ENCODE measurements around the gene TEX14.

Gene TEX14

GRCh38 chr17:58516644-58517377 is 175.0 kb downstream of the TEX14 start:
- no peak for DNase-seq

GRCh38 chr17:58515286-58515685 is 176.6 kb downstream of the TEX14 start:
- no peak for DNase-seq

GRCh38 chr17:58514770-58515157 is 177.1 kb downstream of the TEX14 start:
- no peak for DNase-seq

GRCh38 chr17:58513965-58514769 is 177.7 kb downstream of the TEX14 start, which contains the start of gene MTMR4:
TSS of gene MTMR4 (minus strand) at chr17:58514638. CDS start at chr17:58514407, 231 bp downstream.
- peak; percentile 77 for DNase-seq

- DNase-seq: no peak
Observed at GRCh38 chr17:58513267-58513964, 178.4 kb downstream of the TEX14 start.

GRCh38 chr17:58510075-58510474 is 181.8 kb downstream of the TEX14 start:
- DNase-seq: no peak

- no peak for DNase-seq
Observed at GRCh38 chr17:58508341-58509067, 183.3 kb downstream of the TEX14 start.

GRCh38 chr17:58507123-58507634 is 184.7 kb downstream of the TEX14 start:
- no peak for DNase-seq
